HG03196 (cell line): Measurements from ENCODE around the gene DDX1.

Source experiments
- ATAC-seq: cut with Tn5 transposase; IDR thresholded peaks from one replicate; pipeline ENCODE4 v1.9.1; 2021; ENCODE audit not compliant: unreplicated experiment

The DDX1 gene

DNA sequence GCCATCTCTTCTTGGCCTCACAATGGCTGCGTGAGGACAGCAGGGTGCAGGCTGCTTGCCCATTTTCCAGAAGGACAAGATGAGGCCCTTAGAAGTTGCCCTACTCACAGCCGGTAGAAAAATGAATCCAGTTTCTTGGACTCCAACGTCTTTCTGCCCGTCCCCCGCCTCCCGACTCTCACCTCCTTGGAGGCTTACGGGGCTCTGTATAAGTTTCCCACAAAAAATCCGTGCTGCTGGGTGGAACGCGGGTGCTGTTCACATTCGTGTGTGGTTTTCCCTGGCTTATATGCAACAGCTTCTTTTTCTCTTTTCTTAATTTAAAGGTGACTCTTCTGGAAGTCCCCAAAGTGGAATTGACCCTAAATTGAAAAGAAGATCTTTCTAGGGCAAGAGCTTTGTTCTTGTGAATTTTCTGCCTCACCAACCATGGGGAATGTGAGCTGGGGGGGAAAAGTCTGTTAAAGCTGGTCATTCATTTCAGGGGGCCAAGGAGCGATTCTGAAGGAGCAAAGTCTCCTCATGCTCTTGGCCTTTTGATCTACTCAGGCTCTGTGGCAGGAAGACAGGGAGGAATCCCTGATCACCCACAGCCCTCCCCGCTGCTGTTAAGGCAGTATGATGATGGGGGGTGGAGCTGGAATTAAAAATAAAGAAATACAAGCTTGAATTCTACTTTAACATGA lies 51.3 kb downstream of the DDX1 start:
- ATAC-seq, result no peak

DNA sequence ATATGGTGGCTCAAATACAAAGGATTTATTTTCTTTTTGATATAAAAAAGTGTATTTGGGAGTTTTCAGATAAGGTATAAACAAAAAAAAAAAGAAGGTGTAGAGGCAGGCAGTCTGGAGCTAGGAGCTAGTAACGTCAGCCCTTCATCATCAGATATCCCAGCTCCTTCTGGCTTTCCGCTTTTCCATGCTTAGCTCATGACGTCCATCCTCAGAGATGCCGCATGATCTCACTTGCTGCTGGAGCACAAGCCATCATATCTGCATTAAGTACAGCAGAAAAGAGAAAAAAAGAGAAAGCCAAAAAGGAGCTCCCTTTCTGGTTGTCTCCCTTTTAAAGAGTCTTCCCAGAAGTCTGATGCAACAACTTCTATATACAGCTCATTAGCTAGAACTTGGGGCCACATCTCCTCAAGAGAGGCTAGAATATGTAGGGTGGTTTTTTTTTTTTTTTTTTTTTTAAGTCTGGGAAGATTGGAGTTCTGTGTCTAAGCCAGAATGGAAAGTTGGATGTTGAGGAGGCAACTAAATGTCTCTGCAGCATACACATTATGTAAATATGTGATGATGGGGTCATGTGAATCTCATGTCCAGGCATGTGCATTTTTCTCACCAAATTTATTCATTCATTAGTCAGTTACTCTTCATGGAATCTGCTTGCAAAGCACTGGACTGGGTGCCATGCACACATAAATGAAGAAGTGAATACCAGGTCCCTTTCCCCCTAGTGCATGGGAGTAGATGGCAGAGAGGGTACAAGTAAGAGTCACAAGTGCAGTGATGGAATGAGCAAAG lies 52.3 kb downstream of the DDX1 start:
- no peak for ATAC-seq

DNA sequence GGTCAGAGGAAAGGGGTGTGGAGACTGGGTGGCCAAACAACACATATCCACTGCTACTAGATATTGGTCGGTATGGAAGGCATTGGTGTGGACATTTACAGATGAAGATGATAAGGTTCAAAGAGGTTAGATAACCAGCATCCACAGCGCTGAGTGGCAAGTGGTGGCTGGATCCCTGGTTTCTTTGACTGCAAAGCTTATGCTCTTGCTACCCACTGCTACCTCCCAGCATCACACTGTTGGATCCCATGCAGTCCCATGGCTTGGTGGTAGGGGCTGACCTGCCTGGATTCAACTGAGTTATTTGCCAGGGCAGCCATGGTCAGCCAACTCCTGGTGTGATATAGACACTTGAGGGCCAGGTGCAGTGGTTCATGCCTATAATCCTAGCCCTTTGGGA lies 53.6 kb downstream of the DDX1 start:
- ATAC-seq, result no peak

DNA sequence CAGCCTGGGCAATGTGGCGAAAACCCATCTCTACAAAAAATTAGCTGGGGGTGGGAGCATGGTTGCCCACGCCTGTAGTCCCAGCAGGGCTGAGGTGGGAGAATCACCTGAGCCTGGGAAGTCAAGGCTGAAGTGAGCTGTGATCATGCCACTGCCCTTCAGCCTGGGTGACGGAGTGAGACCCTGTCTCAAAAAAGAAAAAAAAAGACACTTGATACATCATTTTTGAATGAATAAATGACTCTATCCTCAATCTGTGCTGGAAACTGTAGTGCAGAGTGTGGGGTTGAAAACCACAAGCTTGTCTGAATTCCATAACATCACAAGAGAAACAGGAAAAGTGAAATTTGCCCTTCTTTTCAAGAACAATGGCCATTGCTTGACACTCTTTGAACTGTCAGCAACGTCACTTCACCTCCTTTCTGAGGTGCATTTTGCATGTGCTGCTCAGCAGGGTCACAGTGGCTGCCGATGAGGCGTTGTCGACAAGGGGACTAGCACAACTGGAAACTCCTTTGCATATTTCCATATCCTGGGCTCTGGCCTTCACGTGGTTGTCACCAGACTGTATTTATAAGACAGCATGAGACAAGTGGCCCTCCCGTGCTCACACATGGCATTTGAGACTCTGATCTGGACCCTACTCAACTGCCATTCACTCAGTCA lies 54.2 kb downstream of the DDX1 start:
- ATAC-seq, result no peak

DNA sequence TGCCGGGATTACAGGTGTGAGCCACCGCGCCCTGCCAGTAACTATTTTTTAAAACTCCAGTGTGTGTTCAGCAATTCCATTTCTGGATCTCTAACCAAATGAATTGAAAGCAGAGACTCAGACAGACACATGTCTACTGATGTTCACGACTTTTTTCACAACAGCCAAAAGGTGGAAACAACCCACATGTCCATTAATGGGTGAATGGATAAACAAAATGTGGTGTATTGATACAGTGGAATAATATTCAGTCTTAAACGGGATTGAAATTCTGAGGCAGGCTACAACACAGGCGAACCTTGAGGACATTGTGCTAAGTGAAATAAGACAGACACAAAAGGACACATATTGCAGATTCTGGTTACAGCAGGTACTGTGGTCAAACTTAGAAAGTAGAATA lies 55.0 kb downstream of the DDX1 start:
- no peak for ATAC-seq

DNA sequence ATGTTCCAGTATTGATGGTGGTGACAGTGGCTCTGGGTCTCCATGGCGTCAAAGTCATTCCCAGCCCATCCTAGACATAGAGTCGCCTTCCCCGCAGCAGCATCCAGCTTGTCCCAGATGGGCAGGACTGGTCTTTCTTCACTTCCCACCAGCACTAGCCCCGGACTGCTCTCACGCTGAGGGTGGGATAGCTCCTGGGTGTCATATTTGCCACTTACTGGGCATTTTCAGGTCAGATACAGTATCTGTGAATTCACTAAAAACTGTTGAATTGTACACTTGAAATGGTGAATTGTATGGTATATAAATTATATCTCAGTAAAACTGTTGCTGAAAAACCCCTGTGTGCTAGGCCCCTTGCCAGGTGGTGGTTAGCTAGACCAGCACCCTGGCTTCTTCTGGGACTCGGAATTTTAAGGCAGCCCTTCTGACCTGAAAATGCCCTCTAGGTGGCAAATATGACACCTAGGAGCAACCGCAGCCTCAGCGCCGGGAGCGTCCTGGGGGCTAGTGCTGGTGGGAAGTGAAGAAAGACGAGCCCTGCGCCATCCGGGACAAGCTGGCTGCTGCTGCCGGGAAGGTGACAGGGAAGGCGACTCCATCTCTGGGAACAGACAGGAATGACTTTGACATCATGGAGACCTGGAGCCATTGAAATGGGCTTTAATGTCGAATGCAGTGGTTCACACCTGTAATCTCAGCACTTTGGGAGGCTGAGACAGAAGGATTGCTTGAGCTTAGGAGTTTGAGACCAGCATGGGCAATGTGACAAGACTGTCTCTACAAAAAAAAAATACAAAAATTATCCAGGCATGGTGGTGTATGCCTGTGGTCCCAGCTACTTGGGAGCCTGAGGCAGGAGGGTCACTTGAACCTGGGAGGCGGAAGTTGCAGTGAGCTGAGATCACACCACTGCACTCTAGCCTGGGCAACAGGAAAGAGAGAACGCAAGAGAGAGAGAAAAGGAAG lies 56.2 kb downstream of the DDX1 start:
- no peak for ATAC-seq

DNA sequence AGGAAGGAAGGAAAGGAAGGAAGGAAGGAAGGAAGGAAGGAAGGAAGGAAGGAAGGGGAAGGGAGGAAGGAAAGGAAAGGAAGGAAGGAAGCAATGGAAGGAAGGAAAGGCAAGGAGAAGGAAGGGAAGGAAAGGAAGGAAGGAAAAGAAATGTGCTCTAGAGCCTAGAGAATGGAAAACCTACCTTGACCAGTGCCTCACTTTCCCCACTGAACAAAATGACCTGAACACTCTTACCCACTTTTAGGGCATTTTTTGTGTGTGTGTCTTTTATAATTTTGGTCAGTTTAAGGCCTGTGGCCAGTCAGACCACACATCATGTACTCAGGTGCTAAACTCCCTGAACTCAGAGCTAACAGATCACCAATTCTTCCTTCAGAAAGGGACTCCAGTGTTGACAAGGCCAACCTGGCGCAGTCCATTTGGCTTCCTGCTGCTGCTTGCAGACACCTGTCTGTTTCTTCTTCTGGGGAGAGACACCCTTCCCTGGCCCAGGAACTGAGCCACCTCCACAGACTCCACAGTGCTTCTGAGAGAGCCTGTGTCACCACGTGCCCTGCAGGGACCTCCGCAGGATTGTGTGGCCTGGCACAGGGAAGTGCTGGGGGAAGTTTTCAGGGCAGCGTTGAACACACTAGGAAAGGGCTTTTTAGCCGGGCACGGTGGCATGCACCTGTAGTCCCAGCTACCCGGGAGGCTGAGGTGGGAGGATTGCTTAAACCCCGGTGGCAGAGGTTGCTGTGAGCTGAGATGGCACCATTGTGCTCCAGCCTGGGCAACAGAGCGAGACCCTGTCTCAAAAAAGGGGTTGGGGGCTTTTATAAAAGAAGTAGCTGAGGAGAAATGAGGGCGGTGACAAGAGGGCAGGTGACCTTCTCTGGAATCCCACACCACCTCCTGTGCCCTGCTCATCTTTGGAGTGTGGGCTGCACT lies 57.2 kb downstream of the DDX1 start:
- no peak for ATAC-seq

DNA sequence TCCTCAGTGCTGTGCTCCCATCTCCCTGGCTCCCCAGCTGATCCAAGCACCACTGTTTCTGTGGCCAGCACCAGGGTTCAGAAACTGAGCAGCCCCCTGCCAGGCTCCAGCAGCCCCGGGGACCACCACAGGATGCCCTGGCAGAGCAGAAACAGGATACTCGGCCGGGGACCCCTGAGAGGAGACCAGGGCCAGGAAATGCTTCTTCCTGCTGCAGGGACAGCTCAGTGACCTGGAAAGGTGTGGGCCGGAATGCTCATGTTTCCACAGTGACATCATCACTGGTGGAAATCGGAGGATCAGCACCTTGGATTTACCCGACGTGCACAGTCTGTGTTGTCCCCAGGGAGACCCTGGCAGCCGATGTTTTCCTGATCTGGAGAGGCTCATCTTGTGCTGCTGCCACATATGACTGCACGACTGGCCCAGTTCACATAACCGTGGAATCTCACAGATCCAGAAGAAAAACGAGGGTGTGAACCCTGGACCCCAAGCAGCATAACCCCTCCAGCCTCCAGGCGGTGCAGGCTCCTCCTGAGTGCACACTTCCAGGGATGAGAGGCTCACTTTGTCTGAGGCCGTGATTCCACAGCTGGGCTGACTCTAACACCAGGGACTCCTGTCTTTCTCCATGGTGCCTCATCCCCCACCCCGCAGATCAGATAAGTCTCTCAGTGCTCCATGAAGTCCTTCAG lies 58.0 kb downstream of the DDX1 start:
- ATAC-seq, result no peak

DNA sequence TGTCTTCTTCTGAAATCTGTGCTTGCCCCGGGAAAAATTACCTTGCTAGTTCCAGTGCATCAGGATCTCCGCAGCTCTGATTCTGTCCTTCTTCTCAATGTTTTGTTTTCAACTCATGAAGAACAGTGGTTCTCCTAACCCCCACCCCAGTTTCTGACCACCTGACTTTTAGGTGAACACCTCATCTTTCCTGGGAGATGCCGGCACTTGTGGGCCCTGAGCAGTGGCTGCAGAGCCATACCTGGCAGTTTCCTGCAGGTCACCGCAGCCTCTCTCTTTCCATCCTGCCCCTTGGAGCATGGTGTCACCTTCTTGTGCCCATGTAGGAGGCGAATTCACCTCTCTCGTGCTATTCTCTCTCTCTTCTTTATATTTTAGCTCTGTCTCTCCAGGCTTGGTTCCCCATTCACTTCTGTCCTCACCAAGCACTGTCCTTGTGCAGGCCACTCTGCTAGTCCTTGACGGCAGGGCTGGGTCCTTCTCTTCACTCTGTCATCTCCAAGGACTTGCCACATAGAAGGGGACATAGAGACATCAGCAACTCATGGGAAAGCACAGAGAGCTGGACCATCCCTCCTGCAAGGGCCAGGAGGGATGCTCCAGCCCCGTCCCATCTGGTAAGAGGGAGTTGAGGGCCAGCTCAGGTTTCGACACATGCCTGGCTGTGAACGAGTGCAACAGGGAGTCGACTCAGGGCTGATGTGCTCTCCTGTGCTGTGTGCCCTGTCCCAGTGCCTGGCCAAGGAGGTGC lies 59.1 kb downstream of the DDX1 start:
- no peak for ATAC-seq

DNA sequence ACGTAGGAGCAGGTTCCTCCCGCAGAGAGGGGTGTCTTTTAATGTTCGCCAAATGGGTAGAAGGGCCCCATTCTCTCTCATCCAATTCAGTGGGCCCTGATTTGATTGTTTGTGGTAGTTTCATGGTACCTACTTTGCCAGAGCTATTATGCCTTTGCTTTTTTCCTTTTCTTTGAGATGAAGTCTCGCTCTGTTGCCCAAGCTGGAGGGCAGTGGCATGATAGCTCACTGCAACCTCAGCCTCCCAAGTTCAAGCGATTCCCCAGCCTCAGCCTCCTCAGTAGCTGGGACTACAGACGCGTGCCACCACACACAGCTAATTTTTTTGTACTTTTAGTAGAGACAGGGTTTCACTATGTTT lies 59.7 kb downstream of the DDX1 start:
- no peak for ATAC-seq

DNA sequence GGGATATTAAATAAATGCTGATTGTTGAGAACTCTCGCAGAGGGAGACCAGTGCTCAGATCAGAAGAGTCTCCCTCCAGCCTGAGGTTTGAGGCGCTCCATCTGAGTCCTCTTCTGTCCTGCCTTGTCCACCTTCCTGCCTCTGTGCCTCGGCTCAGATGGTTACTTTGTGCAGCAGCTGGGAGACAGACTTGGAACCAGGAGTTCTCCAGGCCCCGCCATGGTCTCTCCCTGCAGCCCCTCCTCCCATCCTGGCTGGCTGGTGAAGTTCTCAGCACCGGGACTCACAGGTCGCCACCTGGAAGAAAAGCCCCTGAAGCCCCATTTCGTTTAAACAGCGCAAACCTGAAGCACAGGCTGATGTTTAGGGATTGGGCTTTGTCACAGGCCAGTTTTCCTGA lies 60.6 kb downstream of the DDX1 start:
- no peak for ATAC-seq

DNA sequence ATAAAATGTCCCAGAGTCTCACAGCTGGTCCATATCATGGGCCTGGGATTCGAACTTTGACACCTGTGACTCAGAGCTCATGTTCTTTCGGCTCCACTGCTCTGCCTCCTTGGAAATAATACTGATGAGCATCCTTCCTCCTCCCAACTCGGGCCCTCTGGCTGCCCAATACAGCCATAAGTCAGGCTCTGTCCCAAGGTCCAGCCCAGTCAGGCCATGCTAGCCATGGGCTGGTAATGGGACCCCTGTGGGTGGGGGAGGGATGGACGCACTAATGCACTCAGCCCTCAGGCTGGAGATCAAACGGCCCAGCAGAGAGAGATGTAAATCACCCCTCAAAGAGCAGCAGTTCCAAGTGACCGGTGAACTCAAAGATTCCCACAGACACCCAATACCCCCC lies 61.1 kb downstream of the DDX1 start:
- no peak for ATAC-seq

DNA sequence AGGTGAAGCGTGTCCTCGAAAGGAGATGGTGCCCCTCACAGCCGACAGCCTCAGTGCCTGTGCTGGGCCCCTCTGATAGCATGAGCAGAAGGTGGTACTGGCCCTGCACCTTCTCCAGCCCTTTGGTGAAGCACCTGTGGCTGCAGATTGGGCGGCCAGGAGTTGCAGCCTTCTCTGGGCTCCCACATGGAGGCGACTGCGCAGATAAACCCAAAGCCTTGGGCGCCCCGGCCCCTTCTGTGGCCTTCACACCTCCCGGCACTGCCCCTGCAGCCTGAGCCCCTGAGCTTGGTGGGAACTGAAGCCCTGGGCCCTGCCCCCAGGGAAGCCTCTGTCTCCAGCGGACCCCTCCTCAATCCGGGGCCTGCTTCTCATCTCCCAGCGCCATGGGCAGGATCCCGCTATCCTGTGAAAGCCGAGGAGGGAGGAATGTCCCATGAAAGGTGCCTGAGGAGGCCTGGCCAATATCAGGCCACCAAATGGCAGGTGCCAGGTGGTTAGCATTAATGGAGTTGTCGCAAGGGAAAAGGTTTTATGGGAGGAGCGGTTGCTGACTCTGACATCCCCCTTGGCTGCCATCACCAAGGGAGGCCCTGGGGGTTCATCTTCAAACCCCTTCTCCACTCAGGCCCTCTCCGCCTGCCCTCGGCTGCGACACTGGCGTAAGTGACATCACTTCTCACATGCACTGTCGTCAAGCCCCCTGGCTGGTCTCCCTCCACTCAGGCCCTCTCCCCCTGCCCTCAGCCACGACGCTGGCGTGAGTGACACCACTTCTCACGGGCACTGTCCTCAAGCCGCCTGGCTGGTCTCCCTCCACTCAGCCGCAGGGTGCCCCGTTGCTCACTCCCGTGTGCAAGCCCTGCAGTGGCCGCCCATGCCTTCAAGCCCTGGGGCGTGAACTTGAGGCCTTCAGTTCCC lies 62.4 kb downstream of the DDX1 start:
- no peak for ATAC-seq

DNA sequence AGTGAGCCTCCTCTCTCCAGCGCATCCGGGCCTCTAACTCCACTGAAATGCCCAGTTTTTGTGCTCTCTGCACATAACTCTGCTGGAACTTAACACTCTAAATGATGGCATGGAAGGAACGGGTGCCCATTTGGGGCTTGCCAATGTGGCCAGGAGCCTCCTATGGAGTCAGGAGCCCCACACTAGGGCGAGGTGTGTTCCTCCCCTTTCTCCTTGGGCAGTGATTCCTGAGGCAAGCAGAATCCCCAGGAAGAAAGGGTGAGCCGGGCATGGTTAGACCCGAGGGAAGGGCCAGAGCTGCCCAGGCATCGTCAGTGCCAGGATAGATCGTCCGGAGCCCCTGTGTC lies 63.0 kb downstream of the DDX1 start:
- no peak for ATAC-seq

DNA sequence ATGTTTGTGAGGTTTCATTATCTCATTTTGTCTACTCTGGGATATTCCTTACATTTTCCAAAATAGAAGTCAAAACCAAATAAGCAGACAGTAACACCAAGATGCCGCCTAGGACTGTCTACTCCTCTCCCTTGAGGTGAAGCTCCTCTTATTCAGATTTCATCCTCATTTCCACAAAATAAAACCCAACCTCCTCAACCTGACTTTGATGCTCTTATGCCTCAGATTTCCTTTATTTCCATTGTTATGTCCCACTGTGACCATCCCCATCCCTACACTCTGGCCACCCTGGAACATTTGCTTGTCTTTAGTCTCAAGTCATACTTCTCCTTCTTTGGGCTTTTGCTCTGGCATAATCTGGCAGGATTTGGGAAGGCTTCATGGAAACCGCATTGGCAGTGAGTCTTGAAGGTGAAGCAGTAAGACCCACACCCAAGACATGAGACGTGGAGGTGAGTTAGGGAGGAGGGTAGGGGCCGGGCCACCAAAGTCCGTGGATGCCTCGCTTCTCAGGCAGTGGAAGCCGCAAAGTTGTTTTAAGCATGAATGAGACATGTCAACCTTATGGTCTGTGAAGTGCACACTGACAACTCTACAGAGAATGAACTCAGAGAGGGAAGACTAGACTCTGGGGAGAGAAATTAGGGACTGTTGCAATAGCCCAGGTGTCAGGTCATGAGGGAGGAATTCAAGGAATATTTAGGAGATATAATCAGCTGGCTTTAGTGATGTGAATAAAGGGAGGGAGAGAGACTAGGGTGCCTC lies 63.6 kb downstream of the DDX1 start:
- ATAC-seq, result no peak

DNA sequence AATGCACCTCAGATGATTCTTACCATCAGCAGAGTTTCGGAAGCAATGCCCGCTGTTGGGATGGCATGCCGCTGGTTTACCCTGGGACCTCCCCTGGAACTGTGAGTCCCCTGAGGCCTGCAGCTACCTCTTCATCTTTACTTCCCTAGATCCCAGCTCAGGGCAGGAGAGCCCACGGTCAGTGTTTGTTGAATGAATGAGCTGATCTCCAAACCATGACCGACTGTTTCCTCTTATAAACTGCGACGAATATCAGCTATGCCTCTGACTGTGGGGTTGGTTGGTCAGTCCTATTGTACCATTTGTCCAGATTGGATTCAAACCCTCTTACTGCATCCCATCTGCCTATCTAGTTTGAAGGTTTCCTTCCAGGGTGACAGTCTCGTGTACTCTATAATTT lies 64.4 kb downstream of the DDX1 start:
- ATAC-seq, result no peak

DNA sequence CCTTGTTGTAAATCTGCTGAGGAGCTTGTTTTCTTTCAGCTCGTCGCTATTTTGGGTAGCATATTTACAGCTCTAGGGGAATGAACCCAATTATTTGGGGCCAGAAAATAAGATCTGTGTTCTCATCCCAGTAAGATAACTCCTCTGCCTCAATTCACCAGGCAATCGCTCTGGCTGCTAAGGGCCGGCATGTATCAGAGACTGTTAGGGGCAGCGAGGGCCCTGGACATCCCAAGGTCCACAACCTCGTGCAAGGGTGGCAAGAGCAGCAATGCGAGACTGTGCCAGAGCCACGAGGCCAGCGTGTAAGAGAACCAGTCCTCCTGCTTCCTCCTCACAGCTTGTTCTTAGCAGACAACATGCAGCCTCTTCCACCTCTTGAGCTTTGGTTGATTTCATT lies 66.1 kb downstream of the DDX1 start:
- no peak for ATAC-seq
